IMR-90 (cell line): ENCODE measurements around the gene DNTTIP2. TPM values are rescaled to one million over a fixed set of nuclear protein-coding genes. Genes with fewer than 3 reads are reported as not detected.

Source experiments
- ATAC-seq: fragments of 200-7000 bp; cut with Tn5 transposase; 2 replicates; pipeline ENCODE4 v1.9.1; 2020; ENCODE audit warnings: low read depth, mild to moderate bottlenecking, moderate library complexity
- BruUV-seq: library from RNA; stranded (reverse); fragments of 400-500 nt; replicated peaks from 2 replicates; lab custom pipeline; 2021; lab: Mats Ljungman, UMichigan
- CTCF ChIA-PET: fragments of 300-600 bp; formaldehyde crosslinking; extraction: SDS; loops from one replicate; lab custom pipeline; 2021; ENCODE audit warnings: antibody characterized with exemption; lab: Yijun Ruan, JAX
- POLR2A ChIA-PET: fragments of 300-600 bp; sonication (Branson Sonifier 250); formaldehyde crosslinking; loops from one replicate; lab custom pipeline; 2022; ENCODE audit warnings: antibody characterized with exemption; ENCODE audit not compliant: unreplicated experiment; lab: Charles Lee
- DNase-seq: peaks from one replicate; pipeline ENCODE4 v3.0.0; 2013
- H2AFZ ChIP-seq: replicated peaks from 2 replicates; pipeline ENCODE3; 2013; ENCODE audit warnings: low read length, mild to moderate bottlenecking; ENCODE audit not compliant: poor library complexity
- H2AK5ac ChIP-seq: 2 replicates; pipeline ENCODE4 v1.6.1; 2013; ENCODE audit warnings: low read depth, low read length, inconsistent platforms
- H2AK9ac ChIP-seq: replicated peaks from 2 replicates; pipeline ENCODE3; 2013; ENCODE audit warnings: mild to moderate bottlenecking, low read depth, low read length, moderate library complexity; ENCODE audit not compliant: poor library complexity
- H2BK120ac ChIP-seq: 2 replicates; pipeline ENCODE4 v1.6.1; 2013; ENCODE audit warnings: low read depth, low read length, inconsistent platforms
- H2BK15ac ChIP-seq: 3 replicates; pipeline ENCODE4 v1.6.1; 2013; ENCODE audit warnings: low read depth, low read length, inconsistent platforms
- H2BK20ac ChIP-seq: 2 replicates; pipeline ENCODE4 v1.6.1; 2013; ENCODE audit warnings: low read depth, mild to moderate bottlenecking, inconsistent platforms, low read length, moderate library complexity
- H2BK5ac ChIP-seq: 2 replicates; pipeline ENCODE4 v1.6.1; 2013; ENCODE audit warnings: mild to moderate bottlenecking, low read depth, low read length, inconsistent platforms; ENCODE audit not compliant: poor library complexity, severe bottlenecking
- H3K14ac ChIP-seq: replicated peaks from 2 replicates; pipeline ENCODE4 v1.6.1; 2013; ENCODE audit warnings: low read depth, low read length, inconsistent platforms
- H3K18ac ChIP-seq: 2 replicates; pipeline ENCODE4 v1.6.1; 2013; ENCODE audit warnings: low read depth, low read length, control low read depth
- H3K23ac ChIP-seq: 2 replicates; pipeline ENCODE4 v1.6.1; 2013; ENCODE audit warnings: low read depth, low read length, inconsistent platforms
- H3K27ac ChIP-seq: 2 replicates; pipeline ENCODE4 v1.5.1; 2013; ENCODE audit warnings: mild to moderate bottlenecking, control low read depth, low read length; ENCODE audit not compliant: insufficient read depth
- H3K27me3 ChIP-seq: 2 replicates; pipeline ENCODE4 v1.6.1; 2013; ENCODE audit warnings: low read length; ENCODE audit not compliant: control insufficient read depth, insufficient read depth
- H3K36me3 ChIP-seq: 2 replicates; pipeline ENCODE4 v1.6.1; 2013; ENCODE audit warnings: low read length, mixed read lengths; ENCODE audit not compliant: control insufficient read depth, insufficient read depth
- H3K4ac ChIP-seq: 2 replicates; pipeline ENCODE4 v1.6.1; 2013; ENCODE audit warnings: low read depth, low read length, inconsistent platforms
- H3K4me1 ChIP-seq: 2 replicates; pipeline ENCODE4 v1.6.1; 2013; ENCODE audit warnings: low read length, mixed read lengths; ENCODE audit not compliant: control insufficient read depth, insufficient read depth
- H3K4me2 ChIP-seq: 2 replicates; pipeline ENCODE4 v1.6.1; 2013; ENCODE audit warnings: low read depth, mild to moderate bottlenecking, control low read depth, low read length, moderate library complexity
- H3K4me3 ChIP-seq: 2 replicates; pipeline ENCODE4 v1.5.1; 2013; ENCODE audit warnings: low read depth, mild to moderate bottlenecking, control low read depth, low read length, moderate library complexity; ENCODE audit not compliant: insufficient read depth
- H3K56ac ChIP-seq: 2 replicates; pipeline ENCODE4 v1.6.1; 2013; ENCODE audit warnings: low read length, inconsistent platforms; ENCODE audit not compliant: insufficient read depth; ENCODE audit errors: extremely low read depth
- H3K79me1 ChIP-seq, 2 experiments: 2 replicates each; pipeline ENCODE4 v1.6.1; 2013; ENCODE audit warnings: low read length in 2 of 2, inconsistent platforms in 1 of 2, low read depth in 1 of 2
- H3K9ac ChIP-seq: 2 replicates; pipeline ENCODE4 v1.6.1; 2013; ENCODE audit warnings: low read depth, low read length, control low read depth
- H3K9me1 ChIP-seq: 2 replicates; pipeline ENCODE4 v1.6.1; 2013; ENCODE audit warnings: low read length, inconsistent platforms; ENCODE audit not compliant: insufficient read depth
- H3K9me3 ChIP-seq: 2 replicates; pipeline ENCODE4 v1.6.1; 2013; ENCODE audit warnings: low read length; ENCODE audit not compliant: control insufficient read depth, insufficient read depth
- H4K20me1 ChIP-seq: 2 replicates; pipeline ENCODE4 v1.6.1; 2013; ENCODE audit warnings: low read length, inconsistent platforms; ENCODE audit not compliant: insufficient read depth
- H4K5ac ChIP-seq: 2 replicates; pipeline ENCODE4 v1.6.1; 2013; ENCODE audit warnings: mild to moderate bottlenecking, low read depth, low read length, control low read depth
- H4K8ac ChIP-seq, 2 experiments: 2 replicates each; pipeline ENCODE4 v1.6.1; 2013; ENCODE audit warnings: low read depth in 2 of 2, low read length in 2 of 2, control low read depth in 1 of 2, inconsistent platforms in 1 of 2
- H4K91ac ChIP-seq: 2 replicates; pipeline ENCODE4 v1.6.1; 2013; ENCODE audit warnings: low read depth, low read length, inconsistent platforms; ENCODE audit not compliant: insufficient read depth
- BHLHE40 ChIP-seq: fragments of 150-350 bp; IDR thresholded peaks from 2 replicates; pipeline ENCODE4 v1.6.1; 2016; ENCODE audit warnings: mild to moderate bottlenecking, low read depth, low read length
- CEBPB ChIP-seq: IDR thresholded peaks from 2 replicates; pipeline ENCODE4 v1.6.1; 2012; ENCODE audit warnings: low read depth, low read length, improper control_type of control experiment
- CHD1 ChIP-seq: IDR thresholded peaks from 2 replicates; pipeline ENCODE4 v1.6.1; 2012; ENCODE audit warnings: low read depth, low read length, improper control_type of control experiment
- CTCF ChIP-seq: conservative IDR thresholded peaks from 2 replicates; pipeline ENCODE4 v1.5.1; 2012; ENCODE audit warnings: mild to moderate bottlenecking, low read depth, low read length, improper control_type of control experiment
- ELK1 ChIP-seq: fragments of 150-350 bp; IDR thresholded peaks from 2 replicates; pipeline ENCODE4 v1.6.1; 2016; ENCODE audit warnings: low read depth, mild to moderate bottlenecking, low read length, moderate library complexity, borderline replicate concordance
- FOS ChIP-seq: fragments of 150-350 bp; IDR thresholded peaks from 2 replicates; pipeline ENCODE4 v1.6.1; 2016; ENCODE audit warnings: low read depth, low read length
- MAFK ChIP-seq: IDR thresholded peaks from 2 replicates; pipeline ENCODE4 v1.6.1; 2012; ENCODE audit warnings: low read depth, low read length, improper control_type of control experiment
- MAZ ChIP-seq: IDR thresholded peaks from 2 replicates; pipeline ENCODE4 v1.6.1; 2012; ENCODE audit warnings: low read depth, mild to moderate bottlenecking, low read length, improper control_type of control experiment, moderate library complexity, borderline replicate concordance
- MXI1 ChIP-seq: IDR thresholded peaks from 2 replicates; pipeline ENCODE4 v1.6.1; 2012; ENCODE audit warnings: low read depth, mild to moderate bottlenecking, low read length, moderate library complexity, borderline replicate concordance
- NFE2L2 ChIP-seq: fragments of 150-350 bp; IDR thresholded peaks from 2 replicates; pipeline ENCODE4 v1.6.1; 2016; ENCODE audit warnings: low read depth, mild to moderate bottlenecking, low read length
- RCOR1 ChIP-seq: IDR thresholded peaks from 2 replicates; pipeline ENCODE4 v1.6.1; 2012; ENCODE audit warnings: mild to moderate bottlenecking, low read length, improper control_type of control experiment; ENCODE audit not compliant: insufficient replicate concordance
- RFX5 ChIP-seq: IDR thresholded peaks from 2 replicates; pipeline ENCODE4 v1.8.0; 2012; ENCODE audit warnings: low read depth, mild to moderate bottlenecking, low read length, moderate library complexity
- SMC3 ChIP-seq: fragments of 150-350 bp; IDR thresholded peaks from 2 replicates; pipeline ENCODE4 v1.6.1; 2016; ENCODE audit warnings: low read depth, mild to moderate bottlenecking, antibody characterized with exemption, low read length, moderate library complexity
- USF2 ChIP-seq: fragments of 150-350 bp; IDR thresholded peaks from 2 replicates; pipeline ENCODE4 v1.6.1; 2017; ENCODE audit warnings: mild to moderate bottlenecking, antibody characterized with exemption, low read length, low read depth
- dilution Hi-C: fragments of 300-500 bp; cut with HindIII; formaldehyde crosslinking; loops from one replicate; pipeline ENCODE4 v1.14.3; 2018; ENCODE audit warnings: low sequenced_read_pairs; ENCODE audit not compliant: unreplicated experiment
- in situ Hi-C: fragments of 300-500 bp; cut with MboI; formaldehyde crosslinking; loops from 3 replicates; pipeline ENCODE4 v1.14.3; 2019; ENCODE audit warnings: low sequenced_read_pairs, inconsistent platforms, mixed read lengths
- intact Hi-C: fragments of 100-400 bp; cut with micrococcal nuclease; formaldehyde crosslinking; loops from 2 replicates; pipeline ENCODE4 v1.10.0; 2022
- polyA plus RNA-seq, 3 experiments: library from polyadenylated mRNA; depleted of rRNA; stranded (reverse); fragments of >200 nt; gene quantifications; 2 replicates each; pipeline ENCODE4 v1.2.3, GENCODE V29; 2012; ENCODE audit warnings: low replicate concordance in 1 of 3
- total RNA-seq: library from RNA; depleted of rRNA; stranded (reverse); fragments of >200 nt; gene quantifications from 2 replicates; pipeline ENCODE4 v1.2.3, GENCODE V29; 2012

Gene DNTTIP2
- total and polyA plus RNA-seq, 2 of the 4 experiments (the other 2 are of a cell fraction) = 14.2 to 24.4 TPM

- no peak overlapping the region for H4K5ac ChIP-seq
- no peak overlapping the region for H3K4me3 ChIP-seq
- H3K79me1 ChIP-seq = no peaks in the 10 kb centered on the region
- no peaks in the 10 kb centered on the region for H3K36me3 ChIP-seq
- no peak overlapping the region for H2BK20ac ChIP-seq
- no peak for ATAC-seq
- POLR2A ChIA-PET = no interaction called here
- H3K27ac ChIP-seq = no peak overlapping the region
- TF ChIP-seq CHD1 (no peak), MAZ (no peak), MXI1 (no peak), MAFK (no peak), NFE2L2 (no peak), FOS (no peak), CTCF (no peak), CEBPB (no peak), SMC3 (no peak), USF2 (no peak), BHLHE40 (no peak), ELK1 (no peak), RCOR1 (no peak), RFX5 (no peak)
- CTCF ChIA-PET = interaction anchor here (1.0 to 1.3 kb wide), 2 partner anchors 222 to 546 kb away, joined by 3 read pairs; no protein-coding TSS in a partner anchor
- no peaks in the 10 kb centered on the region for H3K9me1 ChIP-seq
- no peak overlapping the region for H2BK5ac ChIP-seq
- no peak overlapping the region for H3K4me2 ChIP-seq
- H2BK15ac ChIP-seq = no peak overlapping the region
- H2AK5ac ChIP-seq = no peak overlapping the region
- H2AFZ ChIP-seq = no peak overlapping the region
- H2AK9ac ChIP-seq = no peak overlapping the region
- no peak for DNase-seq
- no TSS peak for BruUV-seq
- H2BK120ac ChIP-seq = no peak overlapping the region
- H3K4ac ChIP-seq = no peak overlapping the region
- intact Hi-C loops (no loop called here), in situ Hi-C loops (loop anchor here (25.0 kb wide), 1 partner anchor 839 kb away; no protein-coding TSS in a partner anchor), dilution Hi-C loops (no loop called here)
- H4K91ac ChIP-seq = no peak overlapping the region
- H3K23ac ChIP-seq = no peak overlapping the region
- no peaks in the 10 kb centered on the region for H3K9me3 ChIP-seq
- H3K27me3 ChIP-seq = no peaks in the 10 kb centered on the region
- no peak overlapping the region for H3K9ac ChIP-seq
- H3K18ac ChIP-seq = no peak overlapping the region
- no peak overlapping the region for H3K14ac ChIP-seq
- H3K4me1 ChIP-seq = no peaks in the 10 kb centered on the region
- no peak overlapping the region for H4K8ac ChIP-seq
- no peak overlapping the region for H3K56ac ChIP-seq
- no peaks in the 10 kb centered on the region for H4K20me1 ChIP-seq
Observed at GRCh38 chr1:93851327-93851712, 27.7 kb downstream of the DNTTIP2 start.
